GM21515 (cell line): ENCODE data around the gene IGFBP5.

Source experiments
- ATAC-seq: cut with Tn5 transposase; IDR thresholded peaks from one replicate; pipeline ENCODE4 v1.9.1; 2021; ENCODE audit not compliant: unreplicated experiment

IGFBP5 gene

GRCh38 chr2:216715402-216715974 is 20.1 kb upstream of the IGFBP5 start:
- ATAC-seq: no peak

GRCh38 chr2:216714376-216714775 is 19.0 kb upstream of the IGFBP5 start:
- ATAC-seq: no peak

- ATAC-seq: no peak
Measured at GRCh38 chr2:216713691-216714336, 18.5 kb upstream of the IGFBP5 start.

- ATAC-seq: no peak
Measured at GRCh38 chr2:216711348-216711747, 16.0 kb upstream of the IGFBP5 start.

- no peak for ATAC-seq
Measured at GRCh38 chr2:216710551-216711301, 15.4 kb upstream of the IGFBP5 start.

GRCh38 chr2:216702756-216703155 is 7.4 kb upstream of the IGFBP5 start:
- no peak for ATAC-seq

GRCh38 chr2:216701544-216701943 is 6.2 kb upstream of the IGFBP5 start:
- ATAC-seq: no peak

- ATAC-seq: no peak
Measured at GRCh38 chr2:216700781-216701180, 5.4 kb upstream of the IGFBP5 start.

GRCh38 chr2:216700088-216700567 is 4.8 kb upstream of the IGFBP5 start:
- ATAC-seq: no peak

- ATAC-seq: peak; percentile 69
Measured at GRCh38 chr2:216698895-216699294, 3.5 kb upstream of the IGFBP5 start.

GRCh38 chr2:216698293-216698692 is 2.9 kb upstream of the IGFBP5 start:
- ATAC-seq: no peak

GRCh38 chr2:216696751-216697560 is 1.6 kb upstream of the IGFBP5 start:
- ATAC-seq: no peak

GRCh38 chr2:216696321-216696720 is 972 bp upstream of the IGFBP5 start:
- no peak for ATAC-seq

GRCh38 chr2:216694826-216695217 is 527 bp downstream of the IGFBP5 start:
- ATAC-seq: no peak

GRCh38 chr2:216694082-216694825 is 1.1 kb downstream of the IGFBP5 start:
- no peak for ATAC-seq

GRCh38 chr2:216693414-216694080 is 1.8 kb downstream of the IGFBP5 start:
- no peak for ATAC-seq

GRCh38 chr2:216692636-216693413 is 2.5 kb downstream of the IGFBP5 start:
- ATAC-seq: peak; percentile 51

- ATAC-seq: no peak
Measured at GRCh38 chr2:216690853-216691741, 4.3 kb downstream of the IGFBP5 start.
